ENCODE measurements around the gene DLGAP4. TPM values are rescaled to one million over a fixed set of nuclear protein-coding genes. Genes with fewer than 3 reads are reported as not detected.

DLGAP4 gene
- total and polyA plus RNA-seq, 2 of the 13 experiments (the other 11 are each of a cell fraction or from before 2014, with no cell fraction given) = 15.2 to 26.7 TPM

DNA sequence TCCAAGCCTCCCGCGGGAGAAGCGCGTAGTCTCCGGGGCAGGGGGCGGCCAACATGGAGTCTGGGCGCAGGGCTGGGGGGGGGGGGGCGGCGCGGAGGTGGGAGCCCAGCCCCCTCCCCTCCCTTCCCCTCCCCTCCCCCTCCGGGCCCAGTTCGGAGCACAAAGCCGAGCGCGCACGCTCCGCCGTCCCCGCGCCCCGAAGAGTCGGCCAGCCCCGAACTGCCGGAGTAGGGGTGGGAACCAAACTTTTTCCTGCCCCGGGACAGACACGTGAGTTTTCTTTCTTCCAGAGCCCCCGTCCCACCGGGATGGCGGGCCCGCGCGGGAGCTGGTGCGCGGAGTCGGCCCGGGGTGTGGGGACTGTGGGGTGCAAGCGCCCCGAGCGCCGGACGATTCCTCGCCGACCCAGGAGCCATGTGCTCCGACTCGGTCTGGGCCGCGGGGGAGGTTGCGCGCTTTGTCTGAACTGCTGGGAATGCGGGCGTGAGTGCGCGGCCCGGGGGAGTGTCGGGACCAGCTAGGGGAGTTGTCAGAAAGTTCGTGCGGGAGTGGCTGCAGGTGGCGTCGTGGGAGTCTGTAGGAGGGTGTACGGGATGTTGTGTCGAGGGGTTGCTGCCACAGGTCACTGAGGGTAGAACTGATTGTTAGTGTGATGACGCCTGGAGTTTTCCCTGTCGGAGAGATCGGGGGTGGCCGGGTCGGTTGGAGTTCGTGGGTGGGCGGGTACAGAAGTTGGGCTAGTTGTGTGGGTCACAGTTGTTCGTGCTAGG is 268.4 kb downstream of the DLGAP4 start (continued):
- TF ChIP-seq, protein P1, sequence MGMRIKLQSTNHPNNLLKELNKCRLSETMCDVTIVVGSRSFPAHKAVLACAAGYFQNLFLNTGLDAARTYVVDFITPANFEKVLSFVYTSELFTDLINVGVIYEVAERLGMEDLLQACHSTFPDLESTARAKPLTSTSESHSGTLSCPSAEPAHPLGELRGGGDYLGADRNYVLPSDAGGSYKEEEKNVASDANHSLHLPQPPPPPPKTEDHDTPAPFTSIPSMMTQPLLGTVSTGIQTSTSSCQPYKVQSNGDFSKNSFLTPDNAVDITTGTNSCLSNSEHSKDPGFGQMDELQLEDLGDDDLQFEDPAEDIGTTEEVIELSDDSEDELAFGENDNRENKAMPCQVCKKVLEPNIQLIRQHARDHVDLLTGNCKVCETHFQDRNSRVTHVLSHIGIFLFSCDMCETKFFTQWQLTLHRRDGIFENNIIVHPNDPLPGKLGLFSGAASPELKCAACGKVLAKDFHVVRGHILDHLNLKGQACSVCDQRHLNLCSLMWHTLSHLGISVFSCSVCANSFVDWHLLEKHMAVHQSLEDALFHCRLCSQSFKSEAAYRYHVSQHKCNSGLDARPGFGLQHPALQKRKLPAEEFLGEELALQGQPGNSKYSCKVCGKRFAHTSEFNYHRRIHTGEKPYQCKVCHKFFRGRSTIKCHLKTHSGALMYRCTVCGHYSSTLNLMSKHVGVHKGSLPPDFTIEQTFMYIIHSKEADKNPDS (CRISPR knock-in tag; IDR thresholded peaks at IDR 0.05) = no peak; the same call in 1 of the 2 replicates
- TF ChIP-seq TRIM22 (IDR thresholded peaks at IDR 0.05) = no peak
- no peak for TF ChIP-seq GATAD2A (CRISPR knock-in tag; IDR thresholded peaks at IDR 0.05)
- TF ChIP-seq ZNF296 (CRISPR knock-in tag; conservative IDR thresholded peaks at IDR 0.05) = no peak; the same call in 1 of the 2 replicates
- TF ChIP-seq KDM1A (CRISPR knock-in tag; IDR thresholded peaks at IDR 0.05) = no peak
- peak; percentile 69; the same call in 1 of the 2 replicates for TF ChIP-seq ZNF577 (CRISPR knock-in tag; IDR thresholded peaks at IDR 0.05; ENCODE audit: borderline replicate concordance, low read depth)
- peak; percentile 93 for TF ChIP-seq CHCHD3 (CRISPR knock-in tag; IDR thresholded peaks at IDR 0.05)
- no peak for TF ChIP-seq PTBP1 (IDR thresholded peaks at IDR 0.05; ENCODE audit: low read depth, low read length, poor library complexity, severe bottlenecking)
- no peak for TF ChIP-seq PHF20 (CRISPR knock-in tag; IDR thresholded peaks at IDR 0.05)
- no peak for TF ChIP-seq SMYD3 (CRISPR knock-in tag; IDR thresholded peaks at IDR 0.05)
- TF ChIP-seq CBFB (CRISPR knock-in tag; IDR thresholded peaks at IDR 0.05) = peak; percentile 64
- TF ChIP-seq POLR2AphosphoS2 (IDR thresholded peaks at IDR 0.05; ENCODE audit: low read depth, low read length) = no peak
- peak; percentile 17; the same call in 1 of the 2 replicates for TF ChIP-seq MAF1 (CRISPR knock-in tag; IDR thresholded peaks at IDR 0.05; ENCODE audit: borderline replicate concordance)
- no peak for TF ChIP-seq TCF7L2 (IDR thresholded peaks at IDR 0.05; ENCODE audit: low read depth, low read length)
- peak; percentile 45; the same call in 1 of the 2 replicates for TF ChIP-seq TGIF2 (CRISPR knock-in tag; IDR thresholded peaks at IDR 0.05)
- TF ChIP-seq, protein P2, sequence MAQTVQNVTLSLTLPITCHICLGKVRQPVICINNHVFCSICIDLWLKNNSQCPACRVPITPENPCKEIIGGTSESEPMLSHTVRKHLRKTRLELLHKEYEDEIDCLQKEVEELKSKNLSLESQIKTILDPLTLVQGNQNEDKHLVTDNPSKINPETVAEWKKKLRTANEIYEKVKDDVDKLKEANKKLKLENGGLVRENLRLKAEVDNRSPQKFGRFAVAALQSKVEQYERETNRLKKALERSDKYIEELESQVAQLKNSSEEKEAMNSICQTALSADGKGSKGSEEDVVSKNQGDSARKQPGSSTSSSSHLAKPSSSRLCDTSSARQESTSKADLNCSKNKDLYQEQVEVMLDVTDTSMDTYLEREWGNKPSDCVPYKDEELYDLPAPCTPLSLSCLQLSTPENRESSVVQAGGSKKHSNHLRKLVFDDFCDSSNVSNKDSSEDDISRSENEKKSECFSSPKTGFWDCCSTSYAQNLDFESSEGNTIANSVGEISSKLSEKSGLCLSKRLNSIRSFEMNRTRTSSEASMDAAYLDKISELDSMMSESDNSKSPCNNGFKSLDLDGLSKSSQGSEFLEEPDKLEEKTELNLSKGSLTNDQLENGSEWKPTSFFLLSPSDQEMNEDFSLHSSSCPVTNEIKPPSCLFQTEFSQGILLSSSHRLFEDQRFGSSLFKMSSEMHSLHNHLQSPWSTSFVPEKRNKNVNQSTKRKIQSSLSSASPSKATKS (CRISPR knock-in tag; IDR thresholded peaks at IDR 0.05) = no peak
- TF ChIP-seq, protein P3, sequence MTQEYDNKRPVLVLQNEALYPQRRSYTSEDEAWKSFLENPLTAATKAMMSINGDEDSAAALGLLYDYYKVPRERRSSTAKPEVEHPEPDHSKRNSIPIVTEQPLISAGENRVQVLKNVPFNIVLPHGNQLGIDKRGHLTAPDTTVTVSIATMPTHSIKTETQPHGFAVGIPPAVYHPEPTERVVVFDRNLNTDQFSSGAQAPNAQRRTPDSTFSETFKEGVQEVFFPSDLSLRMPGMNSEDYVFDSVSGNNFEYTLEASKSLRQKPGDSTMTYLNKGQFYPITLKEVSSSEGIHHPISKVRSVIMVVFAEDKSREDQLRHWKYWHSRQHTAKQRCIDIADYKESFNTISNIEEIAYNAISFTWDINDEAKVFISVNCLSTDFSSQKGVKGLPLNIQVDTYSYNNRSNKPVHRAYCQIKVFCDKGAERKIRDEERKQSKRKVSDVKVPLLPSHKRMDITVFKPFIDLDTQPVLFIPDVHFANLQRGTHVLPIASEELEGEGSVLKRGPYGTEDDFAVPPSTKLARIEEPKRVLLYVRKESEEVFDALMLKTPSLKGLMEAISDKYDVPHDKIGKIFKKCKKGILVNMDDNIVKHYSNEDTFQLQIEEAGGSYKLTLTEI (CRISPR knock-in tag; conservative IDR thresholded peaks at IDR 0.05) = no peak; the same call in 1 of the 2 replicates
- TF ChIP-seq PITX1 (CRISPR knock-in tag; IDR thresholded peaks at IDR 0.05) = peak; percentile 74; the same call in 1 of the 2 replicates

All from HepG2 (cell line).